NCI-H2171 (cell line): Measurements from ENCODE around the gene SRSF10.
"Not testable (repeated sequence)": the region's sequence is repeated elsewhere in the genome, so short reads cannot be mapped to it uniquely, and the experiment has no call there.

ENCODE experiments used
- DNase-seq: peaks from one replicate; lab custom pipeline; 2025; lab: John Stamatoyannopoulos, UW

The SRSF10 gene

GRCh38 chr1:23958810-23959460 lies 21.2 kb downstream of the SRSF10 start:
- peak; percentile 59 for DNase-seq

DNA sequence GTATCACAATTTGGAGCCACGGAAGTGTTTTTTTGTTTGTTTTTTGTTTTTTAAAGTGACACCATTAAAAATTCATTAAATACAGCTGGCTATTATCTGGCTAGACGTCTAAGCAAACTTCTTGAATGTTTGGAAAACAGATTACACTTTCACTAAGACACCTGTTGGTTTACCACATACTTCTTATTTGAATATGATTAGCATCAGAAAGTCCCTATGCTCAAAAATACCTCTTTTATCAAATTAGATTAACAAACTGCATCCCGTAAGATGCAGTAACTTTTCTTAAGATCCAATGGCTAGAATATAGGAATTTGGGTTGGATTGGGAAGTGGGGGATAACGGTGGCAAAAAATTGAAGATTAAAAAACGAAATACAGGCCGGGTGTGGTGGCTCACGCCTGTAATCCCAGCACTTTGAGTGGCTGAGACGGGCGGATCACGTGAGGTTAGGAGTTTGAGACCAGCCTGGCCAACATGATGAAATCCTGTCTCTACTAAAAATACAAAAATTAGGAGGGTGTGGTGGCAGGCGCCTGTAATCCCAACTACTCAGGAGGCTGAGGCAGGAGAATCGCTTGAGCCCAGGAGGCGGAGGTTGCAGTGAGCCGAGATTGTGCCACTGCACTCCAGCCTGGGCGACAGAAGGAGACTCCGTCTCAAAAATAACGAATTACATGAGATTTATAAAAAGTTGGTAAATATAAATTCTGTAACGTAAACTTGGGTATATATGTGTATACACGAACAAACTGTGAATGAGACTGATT lies 21.9 kb downstream of the SRSF10 start:
- DNase-seq, result not testable (repeated sequence)

DNA sequence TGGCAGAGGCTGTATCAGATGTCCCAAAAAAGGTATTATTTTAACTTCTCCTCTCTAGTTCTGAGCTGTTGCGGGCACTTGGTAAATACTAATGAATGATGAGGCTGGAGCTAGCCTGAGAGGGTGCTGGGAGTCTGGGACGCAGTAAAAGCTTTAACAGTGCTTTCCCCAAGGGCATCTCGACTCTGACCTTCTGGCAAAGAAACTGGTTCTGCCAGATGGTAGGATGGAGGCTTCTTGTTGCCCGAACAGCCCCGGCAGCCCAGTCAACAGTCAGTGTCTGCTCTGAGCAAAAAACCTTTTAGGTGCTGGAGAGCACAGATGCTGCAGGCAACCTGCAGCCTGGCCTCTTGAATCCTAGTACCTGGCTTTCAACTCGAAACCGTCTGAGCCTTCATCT lies 23.0 kb downstream of the SRSF10 start:
- peak; percentile 91 for DNase-seq

DNA sequence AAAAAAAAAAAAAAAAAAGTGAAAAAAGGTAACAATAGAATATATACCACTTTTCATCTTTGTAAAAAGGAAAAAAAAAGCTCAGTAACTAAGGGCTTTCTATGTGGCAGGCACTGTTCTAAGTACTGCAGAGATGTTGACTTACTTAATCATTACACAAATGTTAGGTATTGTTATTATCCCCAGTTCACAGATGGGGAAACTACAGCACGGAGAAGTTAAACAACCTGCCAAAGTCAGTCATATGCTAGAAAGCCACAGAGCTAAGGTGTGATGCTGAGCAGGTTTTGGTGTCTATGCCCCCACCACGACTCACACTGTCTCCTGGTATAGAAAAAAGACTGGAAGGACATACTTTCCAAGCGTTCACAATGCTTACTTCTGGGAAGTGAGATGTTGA lies 27.1 kb downstream of the SRSF10 start:
- DNase-seq, result no peak

GRCh38 chr1:23947366-23947765 lies 32.8 kb downstream of the SRSF10 start:
- no peak for DNase-seq

- no peak for DNase-seq
These were observed 43.5 kb downstream of the SRSF10 start for GRCh38 chr1:23936481-23937176.

GRCh38 chr1:23931491-23931880 lies 48.6 kb downstream of the SRSF10 start:
- no peak for DNase-seq

DNA sequence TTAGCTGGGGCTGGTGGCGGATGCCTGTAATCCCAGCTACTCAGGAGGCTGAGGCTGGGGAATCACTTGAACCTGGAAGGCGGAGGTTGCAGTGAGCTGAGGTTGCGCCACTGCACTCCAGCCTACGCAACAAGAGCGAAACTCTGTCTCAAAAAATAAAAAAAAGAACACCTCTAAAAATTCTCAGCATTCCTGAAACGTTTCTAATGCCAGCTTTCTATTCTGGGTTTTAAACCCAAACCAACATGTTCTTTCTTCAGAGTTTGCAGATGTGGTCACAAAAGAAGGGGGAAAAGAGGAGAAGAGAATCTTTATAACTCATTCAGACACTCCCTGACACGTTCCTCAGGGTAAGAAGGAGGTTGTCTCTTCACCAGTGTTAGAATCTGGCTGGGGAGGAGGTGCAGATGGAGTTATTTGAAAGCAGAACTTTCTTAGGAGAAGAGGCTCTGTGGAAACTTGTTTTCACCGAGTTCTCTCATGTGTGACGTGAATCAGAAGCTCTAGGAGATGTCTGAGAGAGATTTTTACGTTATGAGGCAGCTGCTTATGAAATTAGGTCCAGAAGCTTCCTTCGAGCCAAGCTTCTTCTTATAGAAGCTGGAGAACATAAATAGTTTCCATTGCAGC lies 49.2 kb downstream of the SRSF10 start:
- DNase-seq, result no peak

- DNase-seq, result peak; percentile 4
These were observed 49.9 kb downstream of the SRSF10 start for GRCh38 chr1:23930270-23930669.

- no peak for DNase-seq
These were observed 51.3 kb downstream of the SRSF10 start for GRCh38 chr1:23928789-23929188.

- no peak for DNase-seq
These were observed 53.0 kb downstream of the SRSF10 start for GRCh38 chr1:23927097-23927496.

DNA sequence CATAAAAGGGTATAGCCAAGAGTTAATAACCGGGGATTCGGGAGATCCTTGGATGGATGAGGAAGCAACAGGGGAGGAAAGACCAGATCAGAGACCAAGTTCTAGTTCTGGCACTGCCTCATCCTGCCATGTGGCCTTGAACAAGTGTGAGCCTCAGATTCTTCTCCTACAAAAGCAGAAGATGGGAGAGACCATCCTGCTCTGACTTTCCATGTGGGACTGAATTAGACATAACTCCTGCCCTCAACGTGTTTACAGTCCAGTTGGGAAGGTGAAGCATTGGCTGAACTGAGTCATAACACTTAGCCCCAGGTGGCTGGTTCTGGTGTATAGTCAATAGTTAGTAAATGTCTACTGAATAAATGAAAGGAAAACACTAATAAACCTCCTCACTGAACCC lies 54.8 kb downstream of the SRSF10 start:
- no peak for DNase-seq

GRCh38 chr1:23924601-23925000 lies 55.5 kb downstream of the SRSF10 start:
- no peak for DNase-seq

DNA sequence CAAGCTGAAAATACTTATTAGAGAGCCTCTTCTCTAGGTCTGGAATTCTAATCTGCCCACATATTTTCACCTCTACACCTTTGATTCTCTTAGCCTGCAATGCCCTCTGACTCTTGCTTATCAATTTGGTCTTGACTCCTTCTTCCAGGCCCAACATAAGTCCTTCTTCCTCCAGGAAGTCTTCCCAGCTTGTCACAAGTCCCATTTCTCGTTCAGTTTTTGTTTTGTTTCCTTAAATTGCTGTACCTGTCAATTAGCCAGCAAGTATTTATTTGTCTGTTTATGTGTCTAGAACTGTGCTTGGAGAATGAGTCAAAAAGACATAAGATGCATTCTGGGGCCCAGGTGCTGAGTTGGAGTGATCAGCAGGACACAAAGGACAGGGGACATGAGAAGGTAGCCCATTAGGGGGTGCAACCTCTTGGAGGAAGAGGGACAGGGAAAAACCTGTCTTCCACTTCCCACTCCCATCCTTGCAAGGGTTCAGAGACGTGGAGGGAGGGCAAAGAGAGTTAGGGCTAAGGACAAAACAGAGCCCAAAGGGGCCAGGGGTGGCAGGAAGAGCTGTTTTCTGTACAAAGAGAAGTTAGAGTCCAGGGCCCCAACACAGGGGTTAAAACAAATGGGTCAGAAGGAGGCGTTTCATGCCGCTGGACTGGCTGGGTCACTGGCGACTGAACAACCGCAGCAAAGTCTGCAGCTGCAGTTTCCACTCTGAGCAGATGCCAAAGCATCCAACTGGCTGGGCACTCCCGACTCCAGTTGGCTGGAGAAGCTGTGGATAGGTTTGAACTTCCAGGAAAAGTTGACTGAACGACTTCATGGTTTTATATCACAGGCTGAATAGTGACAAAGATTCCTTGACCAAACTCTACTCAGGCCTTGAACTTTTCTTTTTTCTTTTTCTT lies 56.3 kb downstream of the SRSF10 start:
- DNase-seq, result no peak

GRCh38 chr1:23922321-23922943 lies 57.7 kb downstream of the SRSF10 start:
- no peak for DNase-seq

GRCh38 chr1:23916209-23917131 lies 63.7 kb downstream of the SRSF10 start:
- DNase-seq, result no peak

DNA sequence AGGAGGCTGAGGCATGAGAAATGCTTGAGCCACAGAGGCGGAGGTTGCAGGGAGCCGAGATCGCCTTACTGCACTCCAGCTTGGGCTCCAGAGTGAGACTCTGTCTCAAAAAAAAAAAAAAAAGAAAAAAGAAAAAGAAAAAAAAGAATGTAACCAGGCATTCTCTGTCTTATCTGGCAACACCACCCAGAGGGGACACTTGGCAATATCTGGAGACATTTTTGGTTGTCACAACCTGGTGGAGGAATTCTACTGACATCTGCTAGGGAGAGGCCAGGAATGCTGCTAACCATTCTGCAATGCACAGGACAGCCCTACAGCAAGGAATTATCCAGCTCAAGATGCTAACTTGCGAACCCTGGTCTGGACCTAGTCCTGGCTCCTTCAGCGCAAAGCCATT lies 64.7 kb downstream of the SRSF10 start:
- no peak for DNase-seq

DNA sequence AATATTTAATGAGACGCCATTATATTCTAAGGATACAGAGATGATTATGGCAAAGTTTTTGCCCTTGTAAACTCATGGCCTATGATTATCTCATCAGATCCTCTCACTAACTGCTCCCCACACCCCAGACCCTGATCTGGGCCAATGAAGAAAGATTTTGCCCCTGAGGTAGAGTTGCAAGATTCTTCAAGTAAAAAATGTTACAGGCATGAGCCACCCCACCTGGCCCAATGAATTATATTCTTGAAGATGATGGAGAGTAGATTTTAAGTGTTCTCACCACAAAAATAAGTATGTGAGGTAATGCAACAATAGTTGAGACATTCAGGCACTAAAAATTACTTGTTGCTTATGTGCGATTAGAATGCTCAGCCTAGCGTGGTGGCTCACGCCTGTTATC lies 65.2 kb downstream of the SRSF10 start:
- DNase-seq, result no peak
